Loucy (cell line): ENCODE results near the gene PCOLCE2.

ENCODE experiments used
- H2AFZ ChIP-seq: fragments of 200-600 bp; sonication (generic); 2 replicates; pipeline ENCODE4 v1.6.0; 2016; ENCODE audit warnings: antibody characterized with exemption, mild to moderate bottlenecking, low read length, moderate library complexity
- H3F3A ChIP-seq: fragments of 200-600 bp; 2 replicates; pipeline ENCODE4 v1.6.0; 2016; ENCODE audit warnings: antibody characterized with exemption, low read depth, mild to moderate bottlenecking
- H3K27me3 ChIP-seq: fragments of 200-600 bp; sonication (generic); 2 replicates; pipeline ENCODE4 v1.6.1; 2014; ENCODE audit warnings: low read length, mild to moderate bottlenecking; ENCODE audit not compliant: insufficient read depth, poor library complexity, severe bottlenecking
- H3K36me3 ChIP-seq: fragments of 200-600 bp; sonication (generic); 2 replicates; pipeline ENCODE4 v1.6.1; 2016; ENCODE audit warnings: low read length; ENCODE audit not compliant: insufficient read depth
- H3K4me1 ChIP-seq: fragments of 200-600 bp; sonication (generic); 2 replicates; pipeline ENCODE4 v1.5.1; 2014; ENCODE audit warnings: low read length, mild to moderate bottlenecking; ENCODE audit not compliant: insufficient read depth, poor library complexity, severe bottlenecking
- H3K4me2 ChIP-seq: fragments of 200-600 bp; sonication (generic); 2 replicates; pipeline ENCODE4 v1.6.0; 2014; ENCODE audit warnings: antibody characterized with exemption, low read length, low read depth, mild to moderate bottlenecking; ENCODE audit not compliant: poor library complexity, severe bottlenecking
- H3K4me3 ChIP-seq: fragments of 200-600 bp; sonication (generic); 2 replicates; pipeline ENCODE4 v1.5.1; 2014; ENCODE audit warnings: low read length, mild to moderate bottlenecking, mixed read lengths; ENCODE audit not compliant: poor library complexity, severe bottlenecking
- H3K79me2 ChIP-seq: fragments of 200-600 bp; sonication (generic); 2 replicates; pipeline ENCODE4 v1.6.1; 2014; ENCODE audit warnings: low read length; ENCODE audit not compliant: insufficient read depth
- H3K9ac ChIP-seq: fragments of 200-600 bp; sonication (generic); 2 replicates; pipeline ENCODE4 v1.6.0; 2014; ENCODE audit warnings: mild to moderate bottlenecking, low read depth, low read length, moderate library complexity; ENCODE audit not compliant: poor library complexity, severe bottlenecking
- H3K9me2 ChIP-seq: fragments of 200-600 bp; sonication (generic); replicated peaks from 2 replicates; pipeline ENCODE4 v1.6.1; 2016; ENCODE audit warnings: low read depth, low read length, mixed read lengths
- H3K9me3 ChIP-seq: fragments of 200-600 bp; sonication (generic); 2 replicates; pipeline ENCODE4 v1.6.1; 2014; ENCODE audit warnings: mild to moderate bottlenecking, antibody characterized with exemption, low read length, low read depth; ENCODE audit not compliant: insufficient read depth
- H4K20me1 ChIP-seq: fragments of 200-600 bp; sonication (generic); 2 replicates; pipeline ENCODE4 v1.6.0; 2014; ENCODE audit warnings: antibody characterized with exemption, low read length, mild to moderate bottlenecking; ENCODE audit not compliant: insufficient read depth, poor library complexity, severe bottlenecking
- CTCF ChIP-seq: fragments of 200-600 bp; sonication (generic); conservative IDR thresholded peaks from 2 replicates; pipeline ENCODE4 v1.5.1; 2014; ENCODE audit warnings: mild to moderate bottlenecking, antibody characterized with exemption, low read length
- EZH2phosphoT487 ChIP-seq: fragments of 200-600 bp; IDR thresholded peaks from 2 replicates; pipeline ENCODE4 v1.6.1; 2018; ENCODE audit warnings: antibody characterized with exemption, mild to moderate bottlenecking, moderate library complexity, borderline replicate concordance

Gene PCOLCE2

DNA sequence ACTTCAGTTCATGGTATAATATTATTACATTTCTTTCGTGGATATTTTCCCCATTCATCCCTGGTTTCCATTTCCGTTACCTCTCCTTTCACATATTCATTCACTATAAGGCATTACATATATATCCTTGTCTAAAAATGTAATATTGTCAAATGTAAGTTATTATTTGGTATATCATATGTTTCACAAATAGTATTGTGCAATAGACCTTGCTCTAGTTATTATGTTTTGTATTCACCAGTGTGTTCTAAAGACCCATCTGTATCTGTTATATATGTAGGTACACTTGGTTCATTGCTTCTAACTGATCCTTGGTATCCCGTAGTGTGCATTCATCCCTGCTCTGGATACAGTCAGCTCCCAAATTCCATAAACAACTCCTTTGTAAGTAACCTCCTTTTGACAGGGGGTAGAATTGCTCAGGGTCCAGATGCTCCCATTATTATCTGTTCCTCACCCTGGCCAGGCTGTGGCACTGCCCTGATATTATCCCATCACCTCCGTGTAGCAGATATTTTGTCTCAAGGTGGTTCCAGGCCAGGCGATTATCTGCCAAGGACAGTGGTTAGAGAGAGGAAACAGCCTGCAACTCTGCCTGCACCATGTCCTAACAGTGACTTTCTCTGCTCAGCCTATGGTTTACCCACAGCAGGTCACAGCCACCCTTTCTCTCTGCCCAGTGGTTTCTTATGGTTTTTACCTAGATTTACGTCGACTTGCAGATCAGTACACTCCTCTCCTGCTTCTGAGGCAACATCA lies 45.4 kb upstream of the PCOLCE2 start:
- Histone ChIP-seq H4K20me1 (no peaks in the 10 kb centered on the region), H3K9me2 (no peaks in the 10 kb centered on the region), H2AFZ (no peak overlapping the region), H3K4me2 (no peak overlapping the region), H3K9ac (no peak overlapping the region), H3K4me3 (no peak overlapping the region), H3F3A (no peaks in the 10 kb centered on the region), H3K27me3 (no peaks in the 10 kb centered on the region), H3K79me2 (no peaks in the 10 kb centered on the region), H3K4me1 (no peaks in the 10 kb centered on the region), H3K36me3 (no peaks in the 10 kb centered on the region), H3K9me3 (no peaks in the 10 kb centered on the region)
- TF ChIP-seq CTCF (no peak), EZH2phosphoT487 (no peak)

DNA sequence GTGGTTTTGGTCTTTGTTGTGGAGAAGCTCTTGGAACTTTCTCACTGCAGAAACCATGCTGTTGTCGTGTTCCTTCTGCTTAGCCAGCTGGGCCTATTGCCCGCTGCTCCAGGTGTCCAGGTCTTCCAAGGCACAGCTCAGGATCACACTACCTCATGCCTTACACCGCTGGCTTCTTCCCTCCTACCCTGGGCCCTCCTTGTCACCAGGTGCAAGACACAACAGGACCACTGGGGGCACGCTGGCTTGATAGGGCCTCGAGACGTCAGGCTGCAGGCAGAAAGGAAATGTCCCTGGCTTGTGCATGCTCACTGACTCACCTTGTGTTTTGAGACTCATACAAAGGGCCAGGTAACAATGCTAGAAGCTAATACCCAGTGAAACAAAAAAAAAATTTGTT lies 42.3 kb upstream of the PCOLCE2 start:
- Histone ChIP-seq H3K4me2 (no peak overlapping the region), H3K36me3 (no peaks in the 10 kb centered on the region)

GRCh38 chr3:142930463-142930862 lies 41.6 kb upstream of the PCOLCE2 start:
- H3K4me2 ChIP-seq = no peak overlapping the region
- no peak overlapping the region for H3K4me3 ChIP-seq
- H3K9me3 ChIP-seq = no peaks in the 10 kb centered on the region
- H3K9ac ChIP-seq = no peak overlapping the region
- H3K36me3 ChIP-seq = no peaks in the 10 kb centered on the region
- H3K79me2 ChIP-seq = no peaks in the 10 kb centered on the region
- H3K9me2 ChIP-seq = no peaks in the 10 kb centered on the region
- H4K20me1 ChIP-seq = no peaks in the 10 kb centered on the region
- no peaks in the 10 kb centered on the region for H3K27me3 ChIP-seq
- no peak for TF ChIP-seq CTCF
- no peak for TF ChIP-seq EZH2phosphoT487
- H3K4me1 ChIP-seq = no peaks in the 10 kb centered on the region
- H2AFZ ChIP-seq = peak overlapping the region; percentile 22; the same call in 1 of the 2 replicates
- no peaks in the 10 kb centered on the region for H3F3A ChIP-seq

More for the DNA sequence above, 42.3 kb upstream of the PCOLCE2 start:
- no peaks in the 10 kb centered on the region for H3F3A ChIP-seq
- H3K79me2 ChIP-seq = no peaks in the 10 kb centered on the region
- H3K9me2 ChIP-seq = no peaks in the 10 kb centered on the region
- H3K9ac ChIP-seq = no peak overlapping the region
- H3K4me3 ChIP-seq = no peak overlapping the region
- no peaks in the 10 kb centered on the region for H3K4me1 ChIP-seq
- H4K20me1 ChIP-seq = no peaks in the 10 kb centered on the region
- no peaks in the 10 kb centered on the region for H3K9me3 ChIP-seq
- peak overlapping the region; percentile 22; the same call in 1 of the 2 replicates for H2AFZ ChIP-seq
- no peaks in the 10 kb centered on the region for H3K27me3 ChIP-seq
- TF ChIP-seq EZH2phosphoT487 (no peak), CTCF (peak; percentile 53)
